ENCODE measurements around the gene TNFRSF14.

TNFRSF14 gene

DNA sequence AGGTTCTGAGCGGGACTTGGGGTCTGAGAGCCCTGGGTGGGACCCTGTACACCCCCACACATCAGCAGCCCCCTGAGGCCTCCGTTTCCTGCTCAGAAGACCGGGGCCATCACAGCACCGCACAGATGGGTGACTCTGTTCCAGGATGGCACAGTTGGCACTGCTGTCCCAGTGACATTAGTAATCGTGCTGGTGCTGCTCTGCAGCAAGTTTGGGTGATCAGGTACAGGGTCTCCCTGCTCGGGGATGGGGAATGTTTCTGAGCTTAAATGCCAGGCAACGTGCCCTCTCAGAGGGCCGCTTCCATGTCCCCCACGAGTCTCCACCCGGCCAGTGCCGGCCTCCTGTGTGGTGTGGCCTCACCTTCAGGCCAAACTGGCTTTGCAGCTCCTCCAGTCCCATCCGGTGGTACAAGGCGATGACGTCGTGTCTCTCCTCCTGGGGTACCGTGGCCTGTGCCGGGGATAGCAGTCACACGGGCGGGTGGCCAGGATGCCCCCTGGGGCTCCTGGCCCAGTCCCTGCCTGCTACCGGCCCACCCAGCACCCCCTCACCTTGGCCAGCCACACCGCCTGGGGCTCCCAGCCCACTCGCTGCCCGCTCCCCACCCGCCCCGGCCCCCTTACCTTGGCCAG is 47.5 kb downstream of the TNFRSF14 start:
- Histone ChIP-seq H3K27ac (replicated peaks) (no peak overlapping the region), H3K27me3 (ENCODE audit: insufficient read depth, poor library complexity, severe bottlenecking) (no peaks in the 10 kb centered on the region), H3K4me3 (replicated peaks; ENCODE audit: insufficient read depth, low read length) (no peak overlapping the region)
- TF ChIP-seq, protein P1, sequence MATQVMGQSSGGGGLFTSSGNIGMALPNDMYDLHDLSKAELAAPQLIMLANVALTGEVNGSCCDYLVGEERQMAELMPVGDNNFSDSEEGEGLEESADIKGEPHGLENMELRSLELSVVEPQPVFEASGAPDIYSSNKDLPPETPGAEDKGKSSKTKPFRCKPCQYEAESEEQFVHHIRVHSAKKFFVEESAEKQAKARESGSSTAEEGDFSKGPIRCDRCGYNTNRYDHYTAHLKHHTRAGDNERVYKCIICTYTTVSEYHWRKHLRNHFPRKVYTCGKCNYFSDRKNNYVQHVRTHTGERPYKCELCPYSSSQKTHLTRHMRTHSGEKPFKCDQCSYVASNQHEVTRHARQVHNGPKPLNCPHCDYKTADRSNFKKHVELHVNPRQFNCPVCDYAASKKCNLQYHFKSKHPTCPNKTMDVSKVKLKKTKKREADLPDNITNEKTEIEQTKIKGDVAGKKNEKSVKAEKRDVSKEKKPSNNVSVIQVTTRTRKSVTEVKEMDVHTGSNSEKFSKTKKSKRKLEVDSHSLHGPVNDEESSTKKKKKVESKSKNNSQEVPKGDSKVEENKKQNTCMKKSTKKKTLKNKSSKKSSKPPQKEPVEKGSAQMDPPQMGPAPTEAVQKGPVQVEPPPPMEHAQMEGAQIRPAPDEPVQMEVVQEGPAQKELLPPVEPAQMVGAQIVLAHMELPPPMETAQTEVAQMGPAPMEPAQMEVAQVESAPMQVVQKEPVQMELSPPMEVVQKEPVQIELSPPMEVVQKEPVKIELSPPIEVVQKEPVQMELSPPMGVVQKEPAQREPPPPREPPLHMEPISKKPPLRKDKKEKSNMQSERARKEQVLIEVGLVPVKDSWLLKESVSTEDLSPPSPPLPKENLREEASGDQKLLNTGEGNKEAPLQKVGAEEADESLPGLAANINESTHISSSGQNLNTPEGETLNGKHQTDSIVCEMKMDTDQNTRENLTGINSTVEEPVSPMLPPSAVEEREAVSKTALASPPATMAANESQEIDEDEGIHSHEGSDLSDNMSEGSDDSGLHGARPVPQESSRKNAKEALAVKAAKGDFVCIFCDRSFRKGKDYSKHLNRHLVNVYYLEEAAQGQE (IDR thresholded peaks at IDR 0.05; ENCODE audit: insufficient replicate concordance, low read depth): no peak
- TF ChIP-seq POLR2AphosphoS5 (IDR thresholded peaks at IDR 0.05; ENCODE audit: low read depth): no peak
- TF ChIP-seq SPI1 (IDR thresholded peaks at IDR 0.05; ENCODE audit: borderline replicate concordance, low read depth): no peak
- TF ChIP-seq, protein P2, sequence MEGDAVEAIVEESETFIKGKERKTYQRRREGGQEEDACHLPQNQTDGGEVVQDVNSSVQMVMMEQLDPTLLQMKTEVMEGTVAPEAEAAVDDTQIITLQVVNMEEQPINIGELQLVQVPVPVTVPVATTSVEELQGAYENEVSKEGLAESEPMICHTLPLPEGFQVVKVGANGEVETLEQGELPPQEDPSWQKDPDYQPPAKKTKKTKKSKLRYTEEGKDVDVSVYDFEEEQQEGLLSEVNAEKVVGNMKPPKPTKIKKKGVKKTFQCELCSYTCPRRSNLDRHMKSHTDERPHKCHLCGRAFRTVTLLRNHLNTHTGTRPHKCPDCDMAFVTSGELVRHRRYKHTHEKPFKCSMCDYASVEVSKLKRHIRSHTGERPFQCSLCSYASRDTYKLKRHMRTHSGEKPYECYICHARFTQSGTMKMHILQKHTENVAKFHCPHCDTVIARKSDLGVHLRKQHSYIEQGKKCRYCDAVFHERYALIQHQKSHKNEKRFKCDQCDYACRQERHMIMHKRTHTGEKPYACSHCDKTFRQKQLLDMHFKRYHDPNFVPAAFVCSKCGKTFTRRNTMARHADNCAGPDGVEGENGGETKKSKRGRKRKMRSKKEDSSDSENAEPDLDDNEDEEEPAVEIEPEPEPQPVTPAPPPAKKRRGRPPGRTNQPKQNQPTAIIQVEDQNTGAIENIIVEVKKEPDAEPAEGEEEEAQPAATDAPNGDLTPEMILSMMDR (IDR thresholded peaks at IDR 0.05; ENCODE audit: insufficient read depth, low read length): no peak
- TF ChIP-seq GABPA (IDR thresholded peaks at IDR 0.05; ENCODE audit: low read depth): no peak
- no peak for DNase-seq (ENCODE audit: low read depth in 1 of 2, low spot score in 1 of 2)

DNA sequence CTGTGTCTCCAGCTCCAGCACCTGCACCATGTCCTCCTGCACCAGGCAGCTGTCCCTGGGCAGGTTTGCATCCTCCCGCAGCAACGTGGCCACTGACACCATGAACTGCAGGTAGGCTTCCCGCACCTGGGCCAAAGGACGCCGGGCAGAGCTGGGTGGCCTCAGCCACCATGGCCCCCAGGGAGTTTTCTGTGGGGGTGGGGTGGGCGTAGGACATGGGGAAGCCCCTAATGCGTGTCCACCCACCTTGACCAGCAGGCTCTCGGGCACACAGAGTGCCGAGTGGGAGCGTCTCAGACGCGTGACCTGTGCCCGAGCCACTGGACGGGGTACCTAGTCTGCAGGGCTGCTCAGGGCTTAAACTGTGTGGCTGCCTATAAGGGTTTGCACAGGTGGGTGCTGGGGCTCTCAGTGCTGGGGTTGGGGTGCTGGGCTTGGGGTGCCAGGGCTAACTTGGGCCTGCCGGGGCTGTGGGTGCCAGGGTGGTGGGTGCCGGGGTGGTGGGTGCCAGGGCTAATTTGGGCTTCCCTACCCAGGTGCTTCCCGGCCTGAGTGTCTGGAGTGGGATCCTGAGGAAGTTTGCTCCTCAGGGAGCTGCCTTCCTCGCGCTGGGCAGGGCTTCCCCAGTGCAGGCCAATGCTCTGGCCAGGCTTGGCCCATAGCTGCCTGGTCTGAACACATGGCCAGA is 48.1 kb downstream of the TNFRSF14 start:
- H3K4me3 ChIP-seq (replicated peaks; ENCODE audit: insufficient read depth, low read length): no peak overlapping the region
- H3K27me3 ChIP-seq (ENCODE audit: insufficient read depth, poor library complexity, severe bottlenecking): no peaks in the 10 kb centered on the region
- H3K27ac ChIP-seq (replicated peaks): no peak overlapping the region
- TF ChIP-seq GABPA (IDR thresholded peaks at IDR 0.05; ENCODE audit: low read depth) (no peak), SPI1 (IDR thresholded peaks at IDR 0.05; ENCODE audit: borderline replicate concordance, low read depth) (no peak), POLR2AphosphoS5 (IDR thresholded peaks at IDR 0.05; ENCODE audit: low read depth) (no peak)
- TF ChIP-seq, protein P1 (IDR thresholded peaks at IDR 0.05; ENCODE audit: insufficient replicate concordance, low read depth): no peak
- TF ChIP-seq, protein P2 (IDR thresholded peaks at IDR 0.05; ENCODE audit: insufficient read depth, low read length): no peak
- no peak for DNase-seq (ENCODE audit: low read depth in 1 of 2, low spot score in 1 of 2)

DNA sequence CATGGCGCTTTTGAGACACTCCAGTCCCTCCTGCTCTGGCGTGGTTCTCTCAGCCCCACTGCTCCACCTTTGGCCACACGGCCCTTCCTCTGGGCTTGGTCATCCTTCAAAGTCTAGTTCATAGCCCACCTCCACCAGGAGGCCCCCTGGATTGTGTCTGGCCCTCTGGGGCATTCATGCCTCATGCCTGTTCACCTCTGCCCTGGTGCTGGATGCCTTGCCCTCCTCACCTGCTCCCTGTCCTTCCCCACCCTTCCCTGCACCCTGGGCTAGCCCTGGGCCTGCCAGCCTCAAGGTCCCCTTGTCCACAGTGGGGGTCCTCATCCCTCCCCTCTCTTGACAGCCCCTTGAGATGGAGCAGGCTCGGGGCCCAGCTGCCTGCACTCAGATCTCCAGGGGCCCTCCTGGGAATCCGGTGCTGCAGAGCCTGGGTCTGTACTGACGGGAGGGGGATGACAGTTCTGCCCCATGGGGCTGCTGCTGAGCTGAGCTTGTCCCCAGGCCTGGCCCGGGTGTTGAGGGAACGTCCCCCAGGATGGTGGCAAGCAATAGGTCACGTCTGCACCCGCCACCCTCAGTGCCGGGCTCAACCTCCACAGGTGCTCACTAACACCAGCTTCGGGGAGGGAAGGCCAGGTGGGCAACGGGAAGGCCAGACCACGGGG is 48.8 kb downstream of the TNFRSF14 start:
- H3K27ac ChIP-seq (replicated peaks): no peak overlapping the region
- H3K4me3 ChIP-seq (replicated peaks; ENCODE audit: insufficient read depth, low read length): no peak overlapping the region
- DNase-seq (ENCODE audit: low read depth in 1 of 2, low spot score in 1 of 2): no peak
- TF ChIP-seq SPI1 (IDR thresholded peaks at IDR 0.05; ENCODE audit: borderline replicate concordance, low read depth) (no peak), GABPA (IDR thresholded peaks at IDR 0.05; ENCODE audit: low read depth) (no peak), POLR2AphosphoS5 (IDR thresholded peaks at IDR 0.05; ENCODE audit: low read depth) (no peak)
- TF ChIP-seq, protein P1 (IDR thresholded peaks at IDR 0.05; ENCODE audit: insufficient replicate concordance, low read depth): no peak
- TF ChIP-seq, protein P2 (IDR thresholded peaks at IDR 0.05; ENCODE audit: insufficient read depth, low read length): no peak
- no peaks in the 10 kb centered on the region for H3K27me3 ChIP-seq (ENCODE audit: insufficient read depth, poor library complexity, severe bottlenecking)

All from HL-60 (cell line).